Measurements from ENCODE around the gene NPC1.

- TF ChIP-seq CTCF (IDR thresholded peaks at IDR 0.05; ENCODE audit: low read depth, low read length, poor library complexity, severe bottlenecking) = no peak
- TF ChIP-seq EZH2phosphoT487 (IDR thresholded peaks at IDR 0.05; ENCODE audit: borderline replicate concordance, low read length) = no peak
Measured at GRCh38 chr18:23570912-23571504, 15.3 kb downstream of the NPC1 start.
